ENCODE data around the gene GPANK1.
A peak's percentile ranks its signal among the peaks of the same experiment; 100 is the strongest.

The GPANK1 gene

DNA sequence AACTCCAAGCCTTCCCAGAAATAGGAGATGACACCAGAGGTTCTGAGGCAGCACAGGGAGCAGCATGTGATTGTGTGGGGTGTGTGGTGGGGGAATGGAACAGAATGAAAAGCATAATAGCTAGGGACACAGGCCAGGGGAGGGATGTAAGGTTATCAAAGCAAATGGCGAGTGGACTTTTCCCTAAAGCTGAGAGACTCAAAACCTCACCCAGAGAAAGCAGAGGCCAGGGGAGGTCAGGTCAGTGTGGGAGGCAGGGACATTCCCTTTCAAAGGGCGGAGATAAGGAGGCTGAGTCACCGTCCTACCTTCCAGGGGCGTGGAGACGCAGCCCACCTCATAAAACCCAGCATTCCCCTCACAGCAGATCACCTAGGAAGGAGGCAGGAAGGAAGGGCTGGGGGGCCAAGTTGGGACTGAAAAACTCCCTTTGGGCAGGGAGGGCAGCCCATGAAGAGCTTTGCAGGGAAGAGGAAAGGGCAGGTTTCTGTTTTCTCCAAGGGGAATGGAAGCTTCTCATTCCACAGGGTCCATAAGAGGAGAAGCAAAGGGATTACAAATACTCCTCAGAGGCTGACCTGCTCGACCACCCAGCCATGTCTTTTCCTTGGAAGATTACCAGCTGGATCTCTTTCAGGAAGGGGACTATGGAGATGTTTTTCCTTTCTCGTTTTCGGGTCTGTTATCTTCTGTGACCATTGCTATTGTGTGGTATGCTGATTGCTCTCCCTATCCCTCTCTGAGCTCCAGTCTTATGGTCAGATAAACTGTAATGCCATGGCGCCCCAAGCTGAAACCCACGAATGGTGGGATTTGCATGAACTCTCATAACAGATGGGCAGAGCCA lies 25.7 kb upstream of the GPANK1 start:
- peak; percentile 71 for DNase-seq

DNA sequence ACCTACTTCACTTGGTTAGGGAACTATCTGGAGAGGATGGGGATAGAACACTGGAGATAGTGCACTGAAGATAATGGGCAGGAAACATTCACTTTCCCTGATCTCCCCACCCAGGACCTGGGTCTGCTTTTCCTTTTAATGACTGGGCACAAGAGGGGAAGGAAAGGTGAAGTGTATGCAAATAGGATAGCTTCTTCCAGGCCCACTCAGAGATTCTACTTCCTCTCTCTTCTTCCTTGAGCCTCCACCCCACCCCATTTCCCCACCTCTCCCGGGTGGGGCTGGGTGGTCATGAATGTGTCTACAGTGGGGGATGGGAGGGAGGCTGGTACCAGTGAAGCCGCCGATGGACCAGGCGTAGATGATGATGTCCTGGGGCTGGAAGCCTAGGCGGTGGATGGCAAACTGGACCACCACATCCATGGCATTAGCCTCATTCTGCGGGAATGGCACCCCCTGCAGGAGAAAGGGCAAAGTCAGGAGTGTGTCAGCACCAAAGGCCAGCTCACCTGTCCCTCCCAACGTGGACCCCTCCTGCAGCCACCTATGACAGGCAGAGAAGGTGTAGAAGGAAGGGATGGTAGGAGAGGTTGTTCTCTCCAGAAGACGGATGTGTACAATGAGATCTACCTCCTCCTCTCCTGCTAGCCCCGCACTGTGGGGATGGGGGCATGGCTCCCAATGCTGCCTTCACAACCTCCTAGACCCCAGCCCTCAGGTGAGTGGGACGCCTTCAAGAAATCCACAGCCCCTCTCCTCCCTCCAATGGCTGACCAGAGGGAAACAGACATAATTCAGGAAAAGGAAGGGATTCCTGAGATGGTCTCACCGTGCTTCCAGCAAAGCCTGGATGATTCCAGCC lies 24.7 kb upstream of the GPANK1 start:
- no peak for DNase-seq

DNA sequence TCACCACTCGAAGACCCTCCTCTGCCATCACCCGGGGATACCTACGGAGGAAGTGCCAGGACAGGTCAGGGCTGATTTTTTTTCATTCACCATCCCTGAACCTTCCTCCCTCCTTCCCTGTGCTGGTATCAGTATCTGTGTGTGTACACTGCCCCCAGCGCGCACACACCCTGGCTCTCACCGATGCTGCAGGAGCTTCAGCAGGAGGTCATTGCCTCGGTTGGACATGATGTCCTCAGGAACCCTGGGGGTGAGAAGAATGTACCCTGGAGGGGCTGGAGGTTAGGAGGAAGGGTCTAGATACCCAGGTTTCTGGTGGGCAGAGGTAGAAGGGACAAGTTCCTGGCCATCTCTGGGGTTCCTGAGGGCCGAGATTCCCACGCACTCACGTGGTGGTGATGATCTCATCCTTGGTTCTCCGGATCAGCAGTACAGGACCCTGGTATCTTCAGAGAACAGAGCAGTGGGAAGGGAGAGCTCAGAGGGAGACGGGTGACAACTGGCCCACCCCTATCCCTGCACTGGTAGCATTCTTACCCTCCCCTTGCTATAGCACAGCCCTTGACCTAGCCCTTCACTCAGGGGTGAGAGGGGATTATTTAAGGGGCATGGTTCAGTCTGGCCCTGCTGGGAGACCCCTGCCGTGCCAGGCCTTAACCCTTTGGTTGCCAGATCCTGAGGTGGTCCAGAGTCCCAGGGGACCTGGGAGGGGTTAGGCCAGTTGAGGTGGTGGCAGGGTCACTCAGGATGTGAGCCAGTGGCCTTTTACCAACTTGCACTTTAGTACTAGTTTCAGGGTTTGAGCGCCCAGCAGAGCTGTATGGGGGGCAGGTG lies 23.3 kb upstream of the GPANK1 start:
- DNase-seq, result no peak

GRCh38 chr6:31687321-31687720 lies 22.5 kb upstream of the GPANK1 start:
- DNase-seq, result no peak

DNA sequence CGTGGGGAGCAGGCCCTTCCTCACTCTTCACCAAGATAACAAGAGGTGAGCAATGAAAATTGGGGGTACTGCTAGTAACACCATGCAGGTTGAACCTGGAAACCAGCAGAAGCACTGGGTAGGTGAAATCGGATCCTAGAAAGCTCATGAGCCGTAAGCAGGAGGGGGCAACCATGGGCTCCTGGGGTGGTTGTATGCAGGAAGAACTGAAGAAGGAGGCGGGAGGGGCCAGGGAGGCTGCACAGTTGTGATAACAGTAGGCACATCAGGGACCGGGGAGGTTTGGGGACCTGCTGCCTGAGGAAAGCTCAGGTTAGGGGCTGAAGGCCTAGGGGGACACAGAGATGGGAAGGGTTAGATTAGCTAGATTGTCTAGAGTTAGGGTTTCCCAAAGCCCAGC lies 21.7 kb upstream of the GPANK1 start:
- DNase-seq, result no peak

DNA sequence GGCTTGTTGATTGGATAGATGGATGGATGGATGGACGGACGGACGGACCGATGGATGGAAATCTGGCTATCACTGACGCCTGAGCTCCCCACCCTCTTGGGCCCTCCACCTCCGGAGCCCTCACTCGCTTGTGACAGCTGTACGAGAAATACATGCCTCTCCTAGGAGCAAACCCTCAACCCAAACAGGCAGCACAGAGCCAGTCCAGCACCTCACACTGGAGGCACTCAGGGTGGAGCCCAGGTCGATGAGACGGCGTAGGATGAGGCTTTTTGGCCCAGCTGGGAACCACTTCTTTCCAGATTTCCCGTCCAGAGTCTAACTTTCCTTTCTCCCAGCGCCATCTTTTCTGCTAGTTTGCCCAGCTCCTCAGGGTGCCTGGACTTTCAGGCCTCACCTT lies 18.8 kb upstream of the GPANK1 start:
- DNase-seq, result no peak

GRCh38 chr6:31681135-31681671 lies 16.4 kb upstream of the GPANK1 start:
- DNase-seq, result peak; percentile 46

DNA sequence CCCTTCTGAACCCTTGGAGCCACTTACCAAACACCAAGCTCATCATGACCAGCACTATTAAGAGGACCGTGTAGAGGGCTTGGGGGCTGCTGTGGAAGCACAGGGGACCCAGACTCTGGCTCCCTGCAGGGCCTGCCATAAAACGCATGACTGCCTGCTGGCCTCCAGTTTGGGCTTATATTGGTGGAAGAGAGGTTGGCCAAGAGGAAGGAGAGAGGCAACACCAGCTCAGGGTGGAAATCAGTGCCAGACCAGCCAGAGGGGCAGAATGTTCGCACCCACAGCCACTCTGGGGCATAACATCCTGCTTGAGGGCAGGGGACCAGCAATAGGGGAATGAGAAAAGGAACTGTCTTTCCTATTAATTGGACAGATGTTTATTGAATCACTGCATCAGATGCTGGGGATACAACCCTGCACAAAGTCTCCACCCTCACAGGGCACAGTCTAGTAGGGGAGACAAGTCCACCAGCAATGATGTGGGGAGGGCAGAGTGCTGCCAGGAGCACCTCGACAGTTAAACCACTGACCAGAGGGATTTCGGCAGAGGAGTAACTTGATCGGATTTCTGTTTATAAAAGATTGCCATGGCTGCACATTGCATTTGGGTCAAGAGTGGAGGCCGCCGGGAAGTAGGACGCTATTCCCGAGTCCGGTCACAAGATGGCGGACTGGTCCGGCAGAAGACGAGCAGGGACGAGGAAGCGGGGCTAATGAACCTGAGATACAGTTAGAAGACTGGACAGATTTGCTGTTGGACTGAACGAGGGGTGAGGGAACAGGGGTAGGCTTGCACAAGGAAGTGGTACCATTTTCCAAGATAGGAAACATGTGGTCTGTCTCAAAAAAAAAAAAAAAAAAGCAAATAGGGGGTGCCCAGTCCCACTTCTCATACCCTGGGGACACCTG lies 15.7 kb upstream of the GPANK1 start, which contains the start of gene LY6G5C:
LY6G5C (minus strand) TSS at position 842 of the 909 bp plus-strand sequence; CDS start at position 148, 694 bp downstream.
- DNase-seq, result peak; percentile 90

DNA sequence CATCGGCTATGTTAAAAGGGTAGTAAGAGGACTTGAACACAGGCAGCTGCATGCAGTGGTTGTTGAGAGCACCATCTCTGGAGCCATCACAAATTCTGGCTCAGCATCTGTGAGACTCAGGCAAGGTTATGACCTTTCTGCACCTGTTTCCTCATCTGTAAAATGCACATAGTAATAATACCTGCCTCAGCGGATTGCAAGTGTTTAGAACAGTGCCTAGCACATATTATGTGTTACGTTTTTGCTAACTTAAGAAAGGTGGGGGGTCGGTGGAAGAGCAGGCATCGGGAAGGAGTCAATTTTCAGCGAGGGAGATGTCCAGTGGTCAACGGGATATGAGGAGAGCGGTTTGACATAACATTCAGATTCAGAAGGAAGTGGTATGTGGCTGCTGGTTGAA lies 13.2 kb upstream of the GPANK1 start:
- DNase-seq, result no peak

- no peak for DNase-seq
Observed at GRCh38 chr6:31676904-31677303, 12.1 kb upstream of the GPANK1 start.

- no peak for DNase-seq
Observed at GRCh38 chr6:31676322-31676903, 11.6 kb upstream of the GPANK1 start.

GRCh38 chr6:31669676-31670075 lies 4.9 kb upstream of the GPANK1 start, which contains the start of gene LY6G5B:
Gene LY6G5B (plus strand): TSS chr6:31669976. CDS start chr6:31670951, 975 bp downstream.
- no peak for DNase-seq

GRCh38 chr6:31666337-31666965 lies 1.7 kb upstream of the GPANK1 start:
- no peak for DNase-seq

- peak; percentile 99 for DNase-seq
Observed at GRCh38 chr6:31665501-31666336, 922 bp upstream of the GPANK1 start, which contains the start of gene CSNK2B. Gene CSNK2B (plus strand): TSS chr6:31666080. CDS start chr6:31666832, 752 bp downstream.

- DNase-seq, result peak; percentile 56
Observed at GRCh38 chr6:31663961-31664789, 622 bp downstream of the GPANK1 start.

DNA sequence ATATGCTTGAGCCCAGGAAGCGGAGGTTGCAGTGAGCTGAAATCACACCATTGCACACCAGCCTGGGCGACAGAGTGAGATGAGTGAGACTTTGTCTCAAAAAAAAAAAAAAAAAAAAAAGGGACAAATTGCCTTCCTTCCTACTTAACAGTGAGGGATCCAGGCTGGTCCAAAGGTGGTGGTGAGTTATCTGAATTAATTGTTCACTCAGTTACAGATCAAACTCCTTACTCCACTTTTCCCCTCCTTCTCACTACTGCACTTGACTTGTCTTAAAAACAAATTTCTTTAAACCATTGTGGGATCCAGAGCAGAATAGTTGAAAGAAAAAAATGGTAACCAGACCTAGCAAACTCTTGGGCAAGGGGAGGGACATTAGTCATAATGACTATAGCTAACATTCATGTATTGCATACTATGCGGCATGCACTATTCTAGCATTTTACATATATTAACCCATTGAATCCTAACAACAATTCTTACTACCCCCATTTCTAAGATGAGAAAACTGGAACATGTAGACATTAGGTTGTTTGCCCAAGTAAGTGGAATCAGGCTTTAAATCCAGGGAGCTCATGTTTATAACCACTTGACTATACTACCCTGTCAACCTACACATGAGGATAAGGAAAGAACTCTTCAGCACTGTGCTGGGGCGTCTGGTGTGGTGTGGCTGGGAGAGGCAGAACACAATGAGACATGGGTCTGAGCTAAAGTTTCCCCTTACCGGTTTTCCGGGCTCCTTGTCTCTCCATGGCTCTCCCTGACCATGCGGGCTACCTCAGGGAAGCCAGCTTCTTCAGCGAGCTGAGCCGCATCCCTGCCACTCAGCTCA lies 1.5 kb downstream of the GPANK1 start:
- DNase-seq, result no peak

DNA sequence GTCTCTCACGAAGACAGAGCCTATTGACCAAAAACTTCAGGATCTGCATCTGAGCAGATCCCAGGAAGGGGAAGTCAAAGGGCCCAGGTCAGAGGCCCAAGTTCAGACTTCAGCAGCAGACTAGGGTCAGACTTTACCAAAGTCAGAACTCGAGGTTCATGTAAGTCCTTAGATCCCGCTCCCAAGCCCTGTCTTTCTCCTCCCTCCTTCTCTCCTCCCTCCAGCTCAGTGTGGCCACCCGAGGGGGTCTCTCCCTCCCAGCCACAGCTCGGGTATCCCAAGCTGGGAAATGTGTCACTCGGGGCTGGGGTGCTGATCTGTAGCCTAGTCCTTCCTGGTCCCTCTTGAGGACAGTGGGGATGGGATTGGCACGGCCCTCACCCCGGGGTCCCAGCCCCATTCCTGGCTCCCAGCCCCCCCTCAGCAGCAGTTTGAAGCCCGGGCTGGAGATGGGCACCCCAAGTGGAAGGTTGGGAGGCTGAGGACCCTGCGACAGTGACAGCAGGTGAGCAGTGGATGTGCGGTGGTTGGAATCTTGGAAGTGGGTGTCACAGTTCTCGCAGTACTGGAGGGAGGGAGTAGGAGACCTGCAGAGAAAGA lies 2.6 kb downstream of the GPANK1 start:
- DNase-seq, result no peak

Data from OCI-M1 (cell line).